Measurements from ENCODE around the gene POU2AF1. TPM values are rescaled to one million over a fixed set of nuclear protein-coding genes. Genes with fewer than 3 reads are reported as not detected.

POU2AF1 gene
- polyA plus RNA-seq, 2 of the 4 experiments (the other 2 are of a cell fraction) = not detected

DNA sequence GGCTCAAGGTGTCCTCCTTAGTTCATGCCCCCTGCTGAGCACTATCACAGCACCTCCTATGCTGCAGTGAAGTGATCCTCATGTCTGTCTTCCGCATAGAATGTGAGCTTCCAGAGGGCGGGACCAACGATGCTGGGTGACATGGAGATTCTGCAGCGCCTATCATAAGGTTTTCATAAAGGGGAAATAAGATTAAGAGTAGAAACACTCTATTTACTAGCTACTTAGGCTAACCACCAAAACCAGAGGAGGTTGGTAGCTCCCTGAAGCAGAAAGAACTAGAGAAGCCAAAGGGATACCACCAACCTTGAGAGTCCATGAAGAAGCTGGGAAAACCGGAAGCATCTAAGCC, 39.3 kb upstream of the POU2AF1 start:
- no peak overlapping the region for H3K27ac ChIP-seq
- ChIA-PET CTCF (interaction anchor here (1.4 to 4.8 kb wide), 4 partner anchors 11 to 135 kb away, joined by 3 to 20 read pairs (median 8); partner anchors contain the start of gene POU2AF3), POLR2A (no interaction called here)
- no peaks in the 10 kb centered on the region for H3K4me1 ChIP-seq
- TF ChIP-seq HEYL (CRISPR knock-in tag; IDR thresholded peaks at IDR 0.05) = no peak
- TF ChIP-seq JUN (IDR thresholded peaks at IDR 0.05) = no peak
- no peak for TF ChIP-seq BHLHE40 (IDR thresholded peaks at IDR 0.05; ENCODE audit: low read depth, low read length)
- TF ChIP-seq CHD4 (IDR thresholded peaks at IDR 0.05; ENCODE audit: borderline replicate concordance) = no peak
- no peak for TF ChIP-seq MAFK (IDR thresholded peaks at IDR 0.05; ENCODE audit: partially characterized antibody)
- TF ChIP-seq, protein P1, sequence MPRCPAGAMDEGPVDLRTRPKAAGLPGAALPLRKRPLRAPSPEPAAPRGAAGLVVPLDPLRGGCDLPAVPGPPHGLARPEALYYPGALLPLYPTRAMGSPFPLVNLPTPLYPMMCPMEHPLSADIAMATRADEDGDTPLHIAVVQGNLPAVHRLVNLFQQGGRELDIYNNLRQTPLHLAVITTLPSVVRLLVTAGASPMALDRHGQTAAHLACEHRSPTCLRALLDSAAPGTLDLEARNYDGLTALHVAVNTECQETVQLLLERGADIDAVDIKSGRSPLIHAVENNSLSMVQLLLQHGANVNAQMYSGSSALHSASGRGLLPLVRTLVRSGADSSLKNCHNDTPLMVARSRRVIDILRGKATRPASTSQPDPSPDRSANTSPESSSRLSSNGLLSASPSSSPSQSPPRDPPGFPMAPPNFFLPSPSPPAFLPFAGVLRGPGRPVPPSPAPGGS (IDR thresholded peaks at IDR 0.05) = no peak
- no peak for TF ChIP-seq RCOR1 (IDR thresholded peaks at IDR 0.05; ENCODE audit: low read depth, low read length)
- TF ChIP-seq, protein P2, sequence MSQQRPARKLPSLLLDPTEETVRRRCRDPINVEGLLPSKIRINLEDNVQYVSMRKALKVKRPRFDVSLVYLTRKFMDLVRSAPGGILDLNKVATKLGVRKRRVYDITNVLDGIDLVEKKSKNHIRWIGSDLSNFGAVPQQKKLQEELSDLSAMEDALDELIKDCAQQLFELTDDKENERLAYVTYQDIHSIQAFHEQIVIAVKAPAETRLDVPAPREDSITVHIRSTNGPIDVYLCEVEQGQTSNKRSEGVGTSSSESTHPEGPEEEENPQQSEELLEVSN (IDR thresholded peaks at IDR 0.05; ENCODE audit: borderline replicate concordance, low read depth) = no peak
- TF ChIP-seq FOSB (CRISPR knock-in tag; IDR thresholded peaks at IDR 0.05) = no peak
- TF ChIP-seq, protein P3, sequence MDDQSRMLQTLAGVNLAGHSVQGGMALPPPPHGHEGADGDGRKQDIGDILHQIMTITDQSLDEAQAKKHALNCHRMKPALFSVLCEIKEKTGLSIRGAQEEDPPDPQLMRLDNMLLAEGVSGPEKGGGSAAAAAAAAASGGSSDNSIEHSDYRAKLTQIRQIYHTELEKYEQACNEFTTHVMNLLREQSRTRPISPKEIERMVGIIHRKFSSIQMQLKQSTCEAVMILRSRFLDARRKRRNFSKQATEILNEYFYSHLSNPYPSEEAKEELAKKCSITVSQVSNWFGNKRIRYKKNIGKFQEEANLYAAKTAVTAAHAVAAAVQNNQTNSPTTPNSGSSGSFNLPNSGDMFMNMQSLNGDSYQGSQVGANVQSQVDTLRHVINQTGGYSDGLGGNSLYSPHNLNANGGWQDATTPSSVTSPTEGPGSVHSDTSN (IDR thresholded peaks at IDR 0.05) = no peak
- no peak for TF ChIP-seq KDM1A (IDR thresholded peaks at IDR 0.05; ENCODE audit: low read depth)
- TF ChIP-seq ESRRA (IDR thresholded peaks at IDR 0.05; ENCODE audit: borderline replicate concordance, low read length) = no peak
- TF ChIP-seq SREBF2 (IDR thresholded peaks at IDR 0.05) = no peak
- no peak overlapping the region for H3K4me3 ChIP-seq
- 50% methylated on average over 5 of the region's 5 CpGs for WGBS (ENCODE audit: missing lambda C conversion rate)
- H3K4me2 ChIP-seq = no peak overlapping the region
- no peak for ATAC-seq
- H3K9me3 ChIP-seq = no peaks in the 10 kb centered on the region
- FAIRE-seq = no peak
- DNase-seq (ENCODE audit: low read depth in 1 of 2, low spot score in 1 of 2) = no peak

DNA sequence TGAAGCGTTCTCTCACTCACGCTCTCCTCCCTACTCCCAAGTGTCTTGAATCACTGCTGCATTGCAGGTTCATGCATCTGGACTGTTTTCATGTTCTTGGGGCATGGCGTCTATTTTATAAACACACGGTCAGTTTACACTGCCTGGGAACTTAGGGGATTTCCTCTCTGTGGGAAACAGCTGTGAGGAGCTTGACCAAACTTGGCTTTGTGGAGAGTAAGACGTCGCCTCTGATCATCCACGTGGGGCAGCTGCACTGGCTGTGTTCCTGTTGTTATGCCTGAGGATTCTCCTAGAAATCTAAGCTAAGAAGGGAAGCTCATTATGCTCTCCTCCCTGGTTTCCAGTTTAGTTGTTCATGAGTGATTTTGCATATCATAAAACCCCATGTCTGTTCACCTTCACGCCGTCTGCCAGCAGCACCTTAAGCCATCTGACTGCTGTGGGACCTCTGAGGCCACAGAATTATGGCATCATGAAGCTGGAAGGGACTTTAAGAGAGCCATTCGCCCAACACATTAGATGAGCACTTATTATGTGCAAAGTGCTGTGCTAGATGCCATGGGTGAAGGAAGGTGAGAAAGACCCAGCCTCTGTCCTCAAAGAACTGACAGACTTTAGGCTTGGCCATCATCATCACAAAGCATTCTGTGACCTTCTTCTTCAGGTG, 38.8 kb upstream of the POU2AF1 start:
- ChIA-PET CTCF (interaction anchor here (1.3 to 4.8 kb wide), 4 partner anchors 9 to 134 kb away, joined by 3 to 20 read pairs (median 6); no protein-coding TSS in a partner anchor), POLR2A (no interaction called here)
- no peak for DNase-seq (ENCODE audit: low read depth in 1 of 2, low spot score in 1 of 2)
- no peak overlapping the region for H3K4me2 ChIP-seq
- FAIRE-seq = no peak
- no peak overlapping the region for H3K27ac ChIP-seq
- ATAC-seq = no peak
- no peak overlapping the region for H3K4me3 ChIP-seq
- 58% methylated on average over 10 of the region's 10 CpGs for WGBS (ENCODE audit: missing lambda C conversion rate)
- no peaks in the 10 kb centered on the region for H3K4me1 ChIP-seq
- H3K9me3 ChIP-seq = no peaks in the 10 kb centered on the region
- TF ChIP-seq, protein P4, sequence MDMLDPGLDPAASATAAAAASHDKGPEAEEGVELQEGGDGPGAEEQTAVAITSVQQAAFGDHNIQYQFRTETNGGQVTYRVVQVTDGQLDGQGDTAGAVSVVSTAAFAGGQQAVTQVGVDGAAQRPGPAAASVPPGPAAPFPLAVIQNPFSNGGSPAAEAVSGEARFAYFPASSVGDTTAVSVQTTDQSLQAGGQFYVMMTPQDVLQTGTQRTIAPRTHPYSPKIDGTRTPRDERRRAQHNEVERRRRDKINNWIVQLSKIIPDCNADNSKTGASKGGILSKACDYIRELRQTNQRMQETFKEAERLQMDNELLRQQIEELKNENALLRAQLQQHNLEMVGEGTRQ (IDR thresholded peaks at IDR 0.05) = no peak
- TF ChIP-seq, protein P5, sequence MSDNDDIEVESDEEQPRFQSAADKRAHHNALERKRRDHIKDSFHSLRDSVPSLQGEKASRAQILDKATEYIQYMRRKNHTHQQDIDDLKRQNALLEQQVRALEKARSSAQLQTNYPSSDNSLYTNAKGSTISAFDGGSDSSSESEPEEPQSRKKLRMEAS (IDR thresholded peaks at IDR 0.05) = no peak
- TF ChIP-seq MYC (IDR thresholded peaks at IDR 0.05; ENCODE audit: borderline replicate concordance, low read length) = no peak
- no peak for TF ChIP-seq HDAC2 (IDR thresholded peaks at IDR 0.05)
- no peak for TF ChIP-seq HEYL (CRISPR knock-in tag; IDR thresholded peaks at IDR 0.05)
- TF ChIP-seq RFX5 (IDR thresholded peaks at IDR 0.05) = no peak
- TF ChIP-seq KDM5A (IDR thresholded peaks at IDR 0.05) = no peak
- TF ChIP-seq BHLHE40 (IDR thresholded peaks at IDR 0.05; ENCODE audit: low read depth, low read length) = no peak
- TF ChIP-seq CBX2 (IDR thresholded peaks at IDR 0.05; ENCODE audit: borderline replicate concordance, low read depth) = no peak
- TF ChIP-seq NPAS2 (CRISPR knock-in tag; IDR thresholded peaks at IDR 0.05; ENCODE audit: borderline replicate concordance) = no peak
- TF ChIP-seq, protein P6, sequence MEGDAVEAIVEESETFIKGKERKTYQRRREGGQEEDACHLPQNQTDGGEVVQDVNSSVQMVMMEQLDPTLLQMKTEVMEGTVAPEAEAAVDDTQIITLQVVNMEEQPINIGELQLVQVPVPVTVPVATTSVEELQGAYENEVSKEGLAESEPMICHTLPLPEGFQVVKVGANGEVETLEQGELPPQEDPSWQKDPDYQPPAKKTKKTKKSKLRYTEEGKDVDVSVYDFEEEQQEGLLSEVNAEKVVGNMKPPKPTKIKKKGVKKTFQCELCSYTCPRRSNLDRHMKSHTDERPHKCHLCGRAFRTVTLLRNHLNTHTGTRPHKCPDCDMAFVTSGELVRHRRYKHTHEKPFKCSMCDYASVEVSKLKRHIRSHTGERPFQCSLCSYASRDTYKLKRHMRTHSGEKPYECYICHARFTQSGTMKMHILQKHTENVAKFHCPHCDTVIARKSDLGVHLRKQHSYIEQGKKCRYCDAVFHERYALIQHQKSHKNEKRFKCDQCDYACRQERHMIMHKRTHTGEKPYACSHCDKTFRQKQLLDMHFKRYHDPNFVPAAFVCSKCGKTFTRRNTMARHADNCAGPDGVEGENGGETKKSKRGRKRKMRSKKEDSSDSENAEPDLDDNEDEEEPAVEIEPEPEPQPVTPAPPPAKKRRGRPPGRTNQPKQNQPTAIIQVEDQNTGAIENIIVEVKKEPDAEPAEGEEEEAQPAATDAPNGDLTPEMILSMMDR (IDR thresholded peaks at IDR 0.05) = no peak
- TF ChIP-seq RCOR1 (IDR thresholded peaks at IDR 0.05; ENCODE audit: low read depth, low read length) = no peak
- no peak for TF ChIP-seq CHD4 (IDR thresholded peaks at IDR 0.05; ENCODE audit: borderline replicate concordance)
- TF ChIP-seq, protein P2 (IDR thresholded peaks at IDR 0.05; ENCODE audit: borderline replicate concordance, low read depth) = no peak
- TF ChIP-seq ESRRA (IDR thresholded peaks at IDR 0.05; ENCODE audit: borderline replicate concordance, low read length) = no peak
- TF ChIP-seq HOXA7 (CRISPR knock-in tag; IDR thresholded peaks at IDR 0.05) = no peak
